Effector memory CD4-positive, alpha-beta T cell (primary cell): Measurements from ENCODE around the gene TSPAN3.

Source experiments
- DNase-seq, 3 donors: peaks; one replicate each; pipeline ENCODE4 v3.0.0-alpha.2; 2020
- H3K27ac ChIP-seq: 2 replicates; pipeline ENCODE4 v1.7.0; 2013; ENCODE audit warnings: mild to moderate bottlenecking, low read length, moderate library complexity; ENCODE audit not compliant: insufficient read depth, poor library complexity, severe bottlenecking
- H3K27me3 ChIP-seq: replicated peaks from 2 replicates; pipeline ENCODE4 v1.7.0; 2013; ENCODE audit warnings: mild to moderate bottlenecking, low read length; ENCODE audit not compliant: insufficient read depth, control insufficient read depth, poor library complexity, severe bottlenecking
- H3K36me3 ChIP-seq: 2 replicates; pipeline ENCODE4 v1.7.0; 2013; ENCODE audit warnings: mild to moderate bottlenecking, low read length, moderate library complexity; ENCODE audit not compliant: control insufficient read depth, insufficient read depth
- H3K4me1 ChIP-seq: 2 replicates; pipeline ENCODE4 v1.7.0; 2013; ENCODE audit warnings: low read length, mild to moderate bottlenecking; ENCODE audit not compliant: control insufficient read depth, insufficient read depth, poor library complexity, severe bottlenecking
- H3K4me3 ChIP-seq: 2 replicates; pipeline ENCODE4 v1.7.0; 2013; ENCODE audit warnings: low read length, low read depth, mild to moderate bottlenecking; ENCODE audit not compliant: insufficient read depth, poor library complexity, severe bottlenecking
- H3K9me3 ChIP-seq: 2 replicates; pipeline ENCODE4 v1.7.0; 2013; ENCODE audit warnings: mild to moderate bottlenecking, low read length, moderate library complexity; ENCODE audit not compliant: control insufficient read depth
- total RNA-seq, 3 donors: gene quantifications; one replicate each; lab custom pipeline; 2026; lab: John Stamatoyannopoulos, UW

TSPAN3 gene
- total RNA-seq, result 5.5 to 12.8 (median 6.1) reads per million in 3 donors

GRCh38 chr15:77070495-77071304, at the start of gene TSPAN3:
Gene TSPAN3, minus strand, starts transcription at chr15:77071109. Its CDS starts 155 bp downstream, at chr15:77070954.
- peak; percentile 80 to 87 (median 86) for DNase-seq
- Histone ChIP-seq H3K9me3 (no peaks in the 10 kb centered on the region), H3K4me3 (peak within 1 kb of the TSS; percentile 78), H3K4me1 (peaks cover 3% of the 10 kb centered on the region), H3K36me3 (no peaks in the 10 kb centered on the region), H3K27ac (peak within 1 kb of the TSS; percentile 57), H3K27me3 (no peaks in the 10 kb centered on the region)

GRCh38 chr15:77120576-77120975, 49.7 kb upstream of the TSPAN3 start:
- H3K9me3 ChIP-seq, result no peaks in the 10 kb centered on the region
- H3K36me3 ChIP-seq, result no peaks in the 10 kb centered on the region
- H3K4me1 ChIP-seq, result no peaks in the 10 kb centered on the region
- no peak overlapping the region for H3K4me3 ChIP-seq
- no peak overlapping the region for H3K27ac ChIP-seq
- no peaks in the 10 kb centered on the region for H3K27me3 ChIP-seq
- DNase-seq, result no peak

- DNase-seq, result no peak
- Histone ChIP-seq H3K4me1 (no peaks in the 10 kb centered on the region), H3K4me3 (no peak overlapping the region), H3K27me3 (no peaks in the 10 kb centered on the region), H3K9me3 (no peaks in the 10 kb centered on the region), H3K27ac (no peak overlapping the region), H3K36me3 (no peaks in the 10 kb centered on the region)
Measured at GRCh38 chr15:77119446-77119845, 48.5 kb upstream of the TSPAN3 start.

- no peak for DNase-seq
- H3K4me1 ChIP-seq, result no peaks in the 10 kb centered on the region
- H3K36me3 ChIP-seq, result no peaks in the 10 kb centered on the region
- H3K27ac ChIP-seq, result no peak overlapping the region
- no peak overlapping the region for H3K4me3 ChIP-seq
- no peaks in the 10 kb centered on the region for H3K27me3 ChIP-seq
- no peaks in the 10 kb centered on the region for H3K9me3 ChIP-seq
Measured at GRCh38 chr15:77118882-77119321, 48.0 kb upstream of the TSPAN3 start.

GRCh38 chr15:77115179-77115578, 44.3 kb upstream of the TSPAN3 start:
- no peak overlapping the region for H3K4me3 ChIP-seq
- H3K9me3 ChIP-seq, result no peaks in the 10 kb centered on the region
- DNase-seq, result no peak

GRCh38 chr15:77112838-77113504, 42.1 kb upstream of the TSPAN3 start:
- Histone ChIP-seq H3K27me3 (no peaks in the 10 kb centered on the region), H3K4me3 (no peak overlapping the region), H3K36me3 (no peaks in the 10 kb centered on the region), H3K4me1 (no peaks in the 10 kb centered on the region), H3K9me3 (no peaks in the 10 kb centered on the region), H3K27ac (no peak overlapping the region)
- no peak for DNase-seq

More at GRCh38 chr15:77115179-77115578, 44.3 kb upstream of the TSPAN3 start:
- H3K27ac ChIP-seq, result no peak overlapping the region
- no peaks in the 10 kb centered on the region for H3K36me3 ChIP-seq
- H3K4me1 ChIP-seq, result no peaks in the 10 kb centered on the region
- H3K27me3 ChIP-seq, result no peaks in the 10 kb centered on the region

GRCh38 chr15:77111789-77112188, 40.9 kb upstream of the TSPAN3 start:
- no peaks in the 10 kb centered on the region for H3K27me3 ChIP-seq
- DNase-seq, result no peak
- H3K4me3 ChIP-seq, result no peak overlapping the region
- no peaks in the 10 kb centered on the region for H3K4me1 ChIP-seq
- H3K27ac ChIP-seq, result no peak overlapping the region
- H3K36me3 ChIP-seq, result no peaks in the 10 kb centered on the region
- H3K9me3 ChIP-seq, result no peaks in the 10 kb centered on the region

GRCh38 chr15:77107531-77108355, 36.8 kb upstream of the TSPAN3 start:
- no peak overlapping the region for H3K4me3 ChIP-seq
- H3K27me3 ChIP-seq, result no peaks in the 10 kb centered on the region
- H3K27ac ChIP-seq, result no peak overlapping the region
- no peaks in the 10 kb centered on the region for H3K36me3 ChIP-seq
- no peaks in the 10 kb centered on the region for H3K4me1 ChIP-seq
- H3K9me3 ChIP-seq, result no peaks in the 10 kb centered on the region
- DNase-seq, result peak in 1 of 3 donors; percentile 3

GRCh38 chr15:77107068-77107467, 36.2 kb upstream of the TSPAN3 start:
- DNase-seq, result no peak
- H3K36me3 ChIP-seq, result no peaks in the 10 kb centered on the region
- no peaks in the 10 kb centered on the region for H3K9me3 ChIP-seq
- no peaks in the 10 kb centered on the region for H3K4me1 ChIP-seq
- H3K27me3 ChIP-seq, result no peaks in the 10 kb centered on the region
- no peak overlapping the region for H3K4me3 ChIP-seq
- H3K27ac ChIP-seq, result no peak overlapping the region
